Esophagus (tissue), 2 donors: ENCODE results near the gene NAP1L4. TPM values are rescaled to one million over a fixed set of nuclear protein-coding genes. Genes with fewer than 3 reads are reported as not detected.

Source experiments
- H3K27ac ChIP-seq, 2 donors: one replicate each; pipeline ENCODE4 v1.5.1; 2013; ENCODE audit warnings: low read depth in 2 of 2, mild to moderate bottlenecking in 2 of 2, inconsistent platforms in 1 of 2, low read length in 1 of 2, moderate library complexity in 1 of 2
- H3K27me3 ChIP-seq, 2 donors: one replicate each; pipeline ENCODE4 v1.6.1; 2013; ENCODE audit warnings: low read length in 2 of 2, control low read depth in 1 of 2, mild to moderate bottlenecking in 1 of 2; ENCODE audit not compliant: insufficient read depth in 2 of 2, control insufficient read depth in 1 of 2
- H3K36me3 ChIP-seq, 2 donors: one replicate each; pipeline ENCODE4 v1.6.1; 2013; ENCODE audit warnings: low read length in 1 of 2; ENCODE audit not compliant: control insufficient read depth in 2 of 2, insufficient read depth in 2 of 2
- H3K4me1 ChIP-seq, 2 donors: one replicate each; pipeline ENCODE4 v1.6.1; 2013; ENCODE audit warnings: low read length in 1 of 2; ENCODE audit not compliant: control insufficient read depth in 2 of 2, insufficient read depth in 2 of 2
- H3K4me3 ChIP-seq, 2 donors: one replicate each; pipeline ENCODE4 v1.5.1; 2013; ENCODE audit warnings: low read length in 2 of 2, mild to moderate bottlenecking in 2 of 2, low read depth in 1 of 2, moderate library complexity in 1 of 2
- H3K9me3 ChIP-seq, 2 donors: one replicate each; pipeline ENCODE4 v1.6.1; 2013; ENCODE audit warnings: mild to moderate bottlenecking in 2 of 2, low read depth in 1 of 2, low read length in 1 of 2, moderate library complexity in 1 of 2; ENCODE audit not compliant: control insufficient read depth in 2 of 2, insufficient read depth in 1 of 2
- WGBS, 2 donors: extraction: QIAGEN DNeasy Blood & Tissue Kit; methylation state at CpG; one replicate each; pipeline ENCODE4 v1.1.7; 2013; 5-methylcytosine and 5-hydroxymethylcytosine counted together
- polyA plus RNA-seq, 2 donors: library from polyadenylated mRNA; stranded (reverse); fragments of 200-250 nt; gene quantifications; one replicate each; pipeline ENCODE4 v1.2.3, GENCODE V29; 2013
- donor health status: healthy with polysubstance abuse.
- donor health status: Bipolar disorder and iron deficiency.

The NAP1L4 gene
- polyA plus RNA-seq, 2 donors = 66.0 to 68.6 TPM

DNA sequence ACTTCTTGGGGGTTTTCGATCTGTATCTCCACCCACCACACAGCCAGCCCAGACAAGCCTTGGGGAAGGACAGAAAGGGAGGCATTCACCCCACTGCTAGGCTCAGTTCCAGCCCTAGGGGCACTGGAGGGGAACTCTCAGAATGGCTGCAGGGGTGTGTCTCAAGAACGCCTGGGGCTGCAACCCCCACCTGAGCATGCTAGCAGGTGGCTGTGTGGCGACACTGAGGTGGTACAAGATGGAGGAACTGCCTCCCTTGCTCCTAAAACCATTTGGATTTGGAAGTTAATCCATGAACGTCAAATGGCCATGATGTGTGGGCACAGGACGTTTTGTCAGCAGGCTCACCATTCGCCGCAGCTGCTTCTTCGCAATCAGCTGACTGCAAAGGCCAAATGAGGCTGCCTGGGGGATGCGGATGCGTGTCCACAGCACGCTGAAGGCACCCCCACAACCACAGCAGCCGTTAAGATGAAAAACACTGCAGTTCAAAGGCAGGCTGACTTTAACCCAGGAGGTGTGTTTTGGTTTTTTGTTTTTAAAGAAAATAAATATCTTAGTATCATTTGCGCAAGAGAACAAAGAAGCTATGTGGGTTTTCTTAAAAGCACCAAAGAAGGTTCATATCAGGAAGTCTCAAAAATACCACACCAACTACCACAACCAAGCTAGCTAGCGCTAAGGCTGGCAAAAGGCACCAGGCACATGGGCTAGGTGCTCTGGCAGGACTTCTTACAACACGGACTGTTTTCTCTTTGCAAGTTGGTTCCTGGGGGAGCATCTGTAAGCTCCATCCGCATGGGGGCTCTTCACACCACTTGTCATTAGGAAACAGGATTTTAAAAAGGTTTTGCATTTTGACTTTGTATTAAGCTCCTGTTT, 22.2 kb upstream of the NAP1L4 start:
- no peaks in the 10 kb centered on the region for H3K27me3 ChIP-seq
- H3K4me3 ChIP-seq = no peak overlapping the region
- H3K27ac ChIP-seq = peak overlapping the region; percentile 36 to 61
- H3K4me1 ChIP-seq = peaks cover 0 to 4% of the 10 kb centered on the region in 2 donors
- peaks cover 33 to 60% of the 10 kb centered on the region in 2 donors for H3K36me3 ChIP-seq
- WGBS, 2 donors = 51 to 54% methylated on average over 16 of the region's 16 CpGs
- H3K9me3 ChIP-seq = no peaks in the 10 kb centered on the region

DNA sequence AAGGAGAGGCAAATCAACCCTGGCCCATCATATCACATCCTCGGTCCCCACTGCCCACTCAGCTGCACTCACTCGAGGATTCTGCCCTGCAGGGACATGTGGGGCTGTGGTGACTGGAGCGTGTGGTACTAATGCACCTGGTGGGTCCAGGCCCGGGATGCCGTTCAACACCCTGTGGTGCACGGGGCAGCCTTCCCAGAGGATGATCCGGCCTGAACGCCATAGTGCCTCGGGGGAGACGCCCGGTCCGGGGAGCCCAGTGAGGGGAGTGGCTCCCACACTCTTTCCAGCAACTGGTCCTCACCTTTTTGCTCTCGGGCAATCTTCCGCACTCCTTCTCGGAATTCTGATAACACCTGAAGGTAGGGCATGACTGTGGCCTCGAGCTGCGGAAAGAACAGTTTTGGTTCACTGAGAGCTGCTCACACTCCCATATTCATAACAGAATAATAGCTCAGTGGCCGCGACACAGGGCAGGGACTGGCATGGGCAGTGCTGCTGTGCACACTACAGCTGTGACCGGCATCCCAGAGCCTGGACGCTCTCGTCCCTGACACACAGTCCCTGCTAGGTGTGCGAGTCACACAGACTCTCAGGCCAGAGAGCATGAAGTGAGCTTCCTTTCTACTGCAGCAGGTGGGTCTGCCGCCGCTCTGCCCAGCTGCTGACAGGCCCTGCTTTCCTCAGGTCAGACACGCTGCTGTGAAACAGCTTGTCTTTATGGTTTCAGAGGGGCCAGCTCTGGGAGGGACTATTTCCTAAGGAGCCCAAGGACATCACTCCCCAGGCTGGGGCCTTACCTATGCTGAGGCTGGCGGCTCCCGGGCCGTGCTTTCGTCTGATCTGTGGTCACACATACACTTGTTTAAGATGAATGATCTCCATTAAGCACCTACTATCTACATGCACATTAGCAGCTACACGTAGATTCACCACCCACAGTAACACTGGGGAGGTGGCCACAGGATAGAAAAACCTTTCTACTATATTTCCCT, 20.1 kb upstream of the NAP1L4 start:
- WGBS, 2 donors = 88 to 92% methylated on average over 31 of the region's 31 CpGs
- no peak overlapping the region for H3K27ac ChIP-seq
- H3K36me3 ChIP-seq = peaks cover 26 to 49% of the 10 kb centered on the region in 2 donors
- peaks cover 0 to 4% of the 10 kb centered on the region in 2 donors for H3K4me1 ChIP-seq
- H3K4me3 ChIP-seq = no peak overlapping the region
- H3K9me3 ChIP-seq = no peaks in the 10 kb centered on the region
- H3K27me3 ChIP-seq = no peaks in the 10 kb centered on the region

DNA sequence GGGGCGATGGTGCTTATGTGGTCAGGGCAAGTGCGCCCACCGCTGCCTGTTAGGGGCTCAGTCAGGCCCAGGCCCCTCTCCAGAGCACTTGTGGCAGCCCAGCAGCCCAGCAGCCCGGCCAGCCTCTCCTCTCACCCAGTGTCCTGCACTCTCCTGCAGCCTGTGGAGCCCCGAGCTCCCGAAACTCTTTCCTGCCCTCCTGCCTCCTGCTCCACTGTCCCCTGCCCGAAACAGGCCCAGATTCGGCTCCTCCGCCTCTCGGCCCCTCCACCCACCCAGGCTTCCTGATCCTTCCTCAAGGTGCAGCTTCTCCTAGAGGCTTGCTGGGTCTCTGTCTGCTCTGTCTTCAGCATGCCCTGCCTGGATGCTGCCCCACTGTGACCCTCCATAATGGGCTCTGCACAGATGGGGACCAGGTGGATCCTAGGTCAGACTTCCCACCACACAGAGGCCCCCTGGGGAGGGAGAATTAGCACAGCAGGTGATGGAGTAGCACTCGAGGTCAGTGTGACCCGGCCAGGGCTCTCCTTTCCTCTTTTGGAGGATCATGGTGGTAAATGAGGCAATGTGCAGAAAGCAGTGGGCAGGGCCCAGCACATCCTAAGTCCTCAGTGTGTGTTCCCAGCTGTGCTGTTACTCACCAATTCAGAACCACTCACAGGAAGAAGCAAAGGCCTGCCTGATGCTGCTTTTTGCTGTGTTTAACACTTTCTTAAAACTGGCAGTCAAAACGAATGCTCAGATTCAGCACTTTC, 18.6 kb upstream of the NAP1L4 start:
- peaks cover 0 to 4% of the 10 kb centered on the region in 2 donors for H3K4me1 ChIP-seq
- 86 to 92% methylated on average over 13 of the region's 13 CpGs for WGBS, 2 donors
- H3K9me3 ChIP-seq = no peaks in the 10 kb centered on the region
- H3K4me3 ChIP-seq = no peak overlapping the region
- H3K27ac ChIP-seq = no peak overlapping the region
- H3K36me3 ChIP-seq = peaks cover 22 to 45% of the 10 kb centered on the region in 2 donors
- no peaks in the 10 kb centered on the region for H3K27me3 ChIP-seq

DNA sequence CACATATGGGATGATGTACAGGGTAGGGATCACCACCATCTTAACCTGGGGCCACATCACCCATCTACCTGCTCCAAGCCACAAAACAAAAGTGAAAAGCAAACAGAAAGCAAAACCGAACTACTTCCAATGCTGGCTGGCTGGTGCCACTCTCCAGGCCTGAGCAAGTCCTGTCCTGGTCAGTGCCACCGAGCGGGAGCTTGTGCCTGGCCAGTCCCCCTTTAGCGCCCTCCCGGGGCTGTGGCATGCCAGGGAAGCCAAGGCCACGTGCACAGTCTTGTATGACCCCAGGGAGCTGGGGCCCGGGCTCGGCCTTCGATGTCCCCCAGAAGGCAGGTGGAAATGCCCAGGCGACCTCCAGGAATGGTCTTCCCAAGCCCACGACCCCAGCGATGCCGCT, 17.9 kb upstream of the NAP1L4 start:
- Histone ChIP-seq H3K27me3 (no peaks in the 10 kb centered on the region), H3K9me3 (no peaks in the 10 kb centered on the region), H3K36me3 (peaks cover 22 to 38% of the 10 kb centered on the region in 2 donors), H3K4me1 (peaks cover 0 to 4% of the 10 kb centered on the region in 2 donors), H3K4me3 (no peak overlapping the region), H3K27ac (no peak overlapping the region)
- 71 to 78% methylated on average over 13 of the region's 13 CpGs for WGBS, 2 donors

DNA sequence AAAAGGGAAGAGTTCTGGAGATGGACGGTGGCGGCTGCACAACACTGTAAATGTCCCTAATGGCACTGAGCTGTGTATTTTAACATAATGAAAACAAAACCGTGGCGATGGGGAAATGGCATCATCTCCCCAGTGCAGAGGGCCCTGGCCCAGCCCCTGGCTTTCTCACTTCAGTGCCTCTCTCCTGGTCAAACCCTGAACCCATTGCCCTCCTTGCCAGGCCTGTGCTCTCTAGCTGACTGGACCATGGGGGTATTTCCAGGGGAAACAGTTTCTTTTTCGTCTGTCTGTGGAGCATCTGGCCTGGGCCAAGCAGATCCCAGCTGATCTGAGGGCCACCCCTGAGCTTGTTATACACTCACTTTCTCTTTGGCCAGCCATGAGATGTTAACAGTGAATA, 17.4 kb upstream of the NAP1L4 start:
- no peaks in the 10 kb centered on the region for H3K27me3 ChIP-seq
- H3K4me1 ChIP-seq = peaks cover 0 to 6% of the 10 kb centered on the region in 2 donors
- H3K27ac ChIP-seq = no peak overlapping the region
- peaks cover 23 to 37% of the 10 kb centered on the region in 2 donors for H3K36me3 ChIP-seq
- no peaks in the 10 kb centered on the region for H3K9me3 ChIP-seq
- H3K4me3 ChIP-seq = no peak overlapping the region
- 73 to 74% methylated on average over 5 of the region's 5 CpGs for WGBS, 2 donors

DNA sequence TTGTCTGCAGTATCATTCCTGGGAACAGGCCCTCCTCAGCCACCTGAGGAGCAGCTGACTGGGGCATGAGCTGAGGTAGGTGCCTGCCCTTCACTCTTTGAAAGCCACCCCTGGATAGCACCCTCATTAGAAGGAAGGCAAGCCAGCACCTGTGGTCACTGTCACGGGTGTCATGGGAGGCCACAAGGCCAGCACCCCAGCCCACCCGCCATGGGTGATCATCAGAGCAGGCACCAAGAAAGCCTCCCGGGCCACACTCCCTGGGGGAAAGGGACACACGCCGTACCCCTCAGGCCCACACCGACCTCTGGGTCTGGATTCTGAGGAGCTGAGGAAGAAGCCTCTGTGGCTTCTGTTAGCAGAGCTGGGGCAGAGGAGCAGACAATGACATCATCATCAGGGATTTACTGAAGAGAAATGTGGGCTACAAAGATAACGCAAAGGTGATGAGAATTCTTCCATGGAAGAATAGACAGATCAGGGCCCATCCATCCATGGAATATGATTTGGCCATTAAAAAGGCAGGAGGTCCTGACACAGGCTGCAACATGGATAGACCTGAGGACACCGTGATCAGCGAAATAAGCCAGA, 16.7 kb upstream of the NAP1L4 start:
- Histone ChIP-seq H3K27ac (no peak overlapping the region), H3K9me3 (no peaks in the 10 kb centered on the region), H3K4me1 (peaks cover 0 to 8% of the 10 kb centered on the region in 2 donors), H3K36me3 (peaks cover 26 to 39% of the 10 kb centered on the region in 2 donors), H3K4me3 (no peak overlapping the region), H3K27me3 (no peaks in the 10 kb centered on the region)
- WGBS, 2 donors = 90 to 91% methylated on average over 9 of the region's 9 CpGs

DNA sequence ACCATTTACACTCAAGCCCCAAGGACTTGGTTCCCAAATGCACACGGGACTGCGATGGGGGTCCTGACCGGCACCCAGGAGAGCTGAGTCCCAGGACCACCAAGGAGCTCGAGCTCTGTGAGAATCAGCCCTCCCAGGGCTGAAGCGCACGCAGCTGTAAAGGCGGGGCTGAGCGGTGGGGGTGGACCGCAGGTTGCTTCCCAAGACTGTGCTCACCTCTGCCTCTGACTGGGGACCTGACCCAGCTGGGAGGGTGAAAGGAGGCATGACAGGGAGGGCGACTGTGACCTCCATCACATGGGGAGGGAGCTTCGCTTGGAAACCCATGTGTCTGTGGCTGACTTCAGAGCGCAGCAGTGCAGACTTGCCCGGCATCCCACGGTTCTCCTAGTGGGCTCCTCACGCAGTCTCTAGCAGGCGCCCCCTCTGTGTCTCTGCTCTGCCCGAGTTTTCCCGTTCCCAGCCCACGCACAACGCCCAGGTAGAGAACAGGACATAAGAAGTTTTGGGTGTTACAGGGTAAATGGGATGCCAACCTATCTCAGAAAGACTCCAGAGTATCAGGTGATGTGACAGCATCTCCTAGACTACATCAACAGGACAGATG, 15.4 kb upstream of the NAP1L4 start:
- Histone ChIP-seq H3K36me3 (peaks cover 26 to 45% of the 10 kb centered on the region in 2 donors), H3K27ac (no peak overlapping the region), H3K4me3 (no peak overlapping the region), H3K27me3 (no peaks in the 10 kb centered on the region), H3K4me1 (peaks cover 0 to 21% of the 10 kb centered on the region in 2 donors), H3K9me3 (no peaks in the 10 kb centered on the region)
- 88% methylated on average over 20 of the region's 20 CpGs for WGBS, 2 donors

DNA sequence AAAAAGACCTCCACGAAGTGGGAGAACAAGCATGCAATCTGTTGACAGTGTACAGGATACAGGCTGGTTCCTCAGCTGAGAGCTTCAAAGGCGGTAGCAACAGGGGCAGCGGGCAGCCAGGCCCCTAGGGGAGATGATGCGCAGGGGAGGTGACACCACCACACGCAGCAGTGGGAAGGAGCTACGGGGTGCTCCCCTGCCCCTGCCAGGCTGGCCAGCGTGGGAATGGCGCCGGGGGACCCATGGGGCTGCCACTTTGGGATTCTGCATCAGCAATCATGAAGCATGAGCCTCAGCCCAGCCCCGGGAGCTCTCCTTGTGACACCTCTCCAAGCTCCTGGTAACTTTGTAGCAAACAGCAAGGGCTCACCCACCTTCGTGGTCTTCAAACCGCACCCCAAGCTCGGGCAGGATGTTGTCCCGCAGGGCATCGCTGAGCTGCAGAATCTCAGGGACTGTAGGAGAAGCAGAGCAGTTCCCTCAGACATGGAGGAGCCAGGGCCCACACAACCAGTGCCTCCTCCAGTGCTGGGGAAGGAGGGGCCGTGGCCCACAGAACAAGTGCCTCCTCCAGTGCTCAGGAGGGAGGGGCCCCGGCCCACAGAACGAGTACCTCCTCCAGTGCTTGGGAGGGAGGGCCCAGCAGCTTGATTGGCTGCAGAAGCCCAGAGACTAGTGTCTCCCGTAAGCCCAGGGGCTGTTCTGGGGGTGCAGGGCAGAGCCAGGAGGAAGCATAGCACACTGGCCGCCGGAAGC, 14.6 kb upstream of the NAP1L4 start:
- peaks cover 23 to 41% of the 10 kb centered on the region in 2 donors for H3K36me3 ChIP-seq
- H3K4me1 ChIP-seq = peaks cover 0 to 22% of the 10 kb centered on the region in 2 donors
- 64 to 83% methylated on average over 21 of the region's 21 CpGs for WGBS, 2 donors
- peak overlapping the region in 1 of 2 donors; percentile 1 for H3K4me3 ChIP-seq
- no peaks in the 10 kb centered on the region for H3K27me3 ChIP-seq
- H3K9me3 ChIP-seq = no peaks in the 10 kb centered on the region
- H3K27ac ChIP-seq = peak overlapping the region in 1 of 2 donors; percentile 6
